Bronchial epithelial cell (primary cell): Measurements from ENCODE around the gene PPP6R2. TPM values are rescaled to one million over a fixed set of nuclear protein-coding genes. Genes with fewer than 3 reads are reported as not detected.

Experiments used
- DNase-seq: peaks from one replicate; pipeline ENCODE4 v3.0.0-alpha.2; 2010; ENCODE audit warnings: low read depth
- FAIRE-seq: peaks from 2 replicates; lab custom pipeline; 2011; peaks lifted over from hg19 to GRCh38; lab: Jason Lieb, UNC
- H3K27me3 ChIP-seq: 2 replicates; pipeline ENCODE4 v1.5.1; 2011; ENCODE audit warnings: low read length; ENCODE audit not compliant: control insufficient read depth, insufficient read depth
- H3K36me3 ChIP-seq: 2 replicates; pipeline ENCODE4 v1.5.1; 2011; ENCODE audit warnings: low read length; ENCODE audit not compliant: control insufficient read depth, insufficient read depth
- H3K4me3 ChIP-seq: 2 replicates; pipeline ENCODE4 v1.5.1; 2011; ENCODE audit warnings: mild to moderate bottlenecking, low read depth, low read length, control low read depth
- total RNA-seq: library from RNA; depleted of rRNA; stranded (reverse); fragments of >200 nt; gene quantifications from 2 replicates; pipeline ENCODE4 v1.2.1, GENCODE V29; 2014
- TF ChIP-seq, protein P1 (sequence below): IDR thresholded peaks from 2 replicates; pipeline ENCODE4 v1.5.1; 2011; ENCODE audit warnings: mild to moderate bottlenecking, moderate library complexity, low read length, control low read depth, inconsistent platforms; ENCODE audit not compliant: insufficient read depth, severe bottlenecking

The PPP6R2 gene
- total RNA-seq, 1 donor from 2014 or later = 50.5 TPM

DNA sequence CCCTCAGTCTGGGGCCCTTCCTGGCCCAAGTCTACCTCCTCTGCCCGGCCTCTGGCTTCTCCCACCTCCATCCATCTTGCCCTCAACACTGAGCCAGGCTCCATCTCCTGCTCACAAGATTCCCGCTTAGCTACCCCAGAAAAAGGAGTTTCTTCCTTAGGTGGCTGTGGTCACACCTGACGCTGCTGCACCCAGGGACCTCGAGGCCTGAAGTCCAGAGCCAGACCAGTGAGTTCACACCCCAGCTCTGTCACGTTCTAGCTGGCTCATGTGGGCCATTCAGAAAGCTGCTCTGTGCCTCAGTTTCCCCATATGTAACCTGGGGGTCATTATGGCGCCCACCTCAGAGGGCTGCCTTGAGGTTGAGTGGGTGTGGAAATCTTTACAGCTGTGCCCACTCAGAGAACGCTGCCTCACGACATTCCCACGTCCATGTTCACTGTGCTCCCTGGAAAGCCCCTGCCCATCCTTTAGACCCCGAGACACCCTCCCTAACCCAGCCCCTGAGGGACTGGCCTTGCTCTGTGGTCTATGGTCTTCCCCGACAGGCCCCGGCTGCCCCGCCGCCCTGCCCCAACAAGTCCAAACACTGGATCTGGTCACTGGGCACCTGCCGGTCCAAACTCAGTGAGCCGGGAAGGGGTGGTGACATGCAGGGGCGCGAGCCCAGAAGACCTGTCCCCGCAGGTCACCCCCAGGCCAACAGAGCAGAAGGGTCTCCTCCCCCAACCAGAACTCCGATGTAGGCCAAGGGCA, 45.4 kb upstream of the PPP6R2 start:
- no peak overlapping the region for H3K4me3 ChIP-seq
- no peak for FAIRE-seq

DNA sequence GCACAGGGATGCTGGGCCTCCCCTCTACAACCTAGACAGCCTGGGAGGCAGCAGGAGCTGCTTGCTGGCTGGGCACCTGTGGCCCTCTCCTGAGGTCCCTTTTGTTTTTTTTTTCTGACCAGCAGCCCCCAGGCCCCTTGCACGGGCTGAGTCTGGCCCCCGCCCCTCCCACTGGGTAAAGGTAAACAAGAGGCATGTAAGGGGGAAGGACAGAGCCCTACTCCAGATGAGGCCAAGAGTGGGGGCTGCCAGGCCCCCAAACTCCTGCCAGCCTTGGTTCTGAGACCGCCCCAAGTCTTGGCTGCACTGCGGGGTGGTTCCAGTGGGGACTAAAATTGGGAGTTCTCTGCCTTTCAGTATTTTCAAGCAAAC, 44.9 kb upstream of the PPP6R2 start:
- FAIRE-seq = no peak
- DNase-seq = no peak
- Histone ChIP-seq H3K4me3 (no peak overlapping the region), H3K27me3 (no peaks in the 10 kb centered on the region), H3K36me3 (peaks cover 24% of the 10 kb centered on the region)
- TF ChIP-seq, protein P1, sequence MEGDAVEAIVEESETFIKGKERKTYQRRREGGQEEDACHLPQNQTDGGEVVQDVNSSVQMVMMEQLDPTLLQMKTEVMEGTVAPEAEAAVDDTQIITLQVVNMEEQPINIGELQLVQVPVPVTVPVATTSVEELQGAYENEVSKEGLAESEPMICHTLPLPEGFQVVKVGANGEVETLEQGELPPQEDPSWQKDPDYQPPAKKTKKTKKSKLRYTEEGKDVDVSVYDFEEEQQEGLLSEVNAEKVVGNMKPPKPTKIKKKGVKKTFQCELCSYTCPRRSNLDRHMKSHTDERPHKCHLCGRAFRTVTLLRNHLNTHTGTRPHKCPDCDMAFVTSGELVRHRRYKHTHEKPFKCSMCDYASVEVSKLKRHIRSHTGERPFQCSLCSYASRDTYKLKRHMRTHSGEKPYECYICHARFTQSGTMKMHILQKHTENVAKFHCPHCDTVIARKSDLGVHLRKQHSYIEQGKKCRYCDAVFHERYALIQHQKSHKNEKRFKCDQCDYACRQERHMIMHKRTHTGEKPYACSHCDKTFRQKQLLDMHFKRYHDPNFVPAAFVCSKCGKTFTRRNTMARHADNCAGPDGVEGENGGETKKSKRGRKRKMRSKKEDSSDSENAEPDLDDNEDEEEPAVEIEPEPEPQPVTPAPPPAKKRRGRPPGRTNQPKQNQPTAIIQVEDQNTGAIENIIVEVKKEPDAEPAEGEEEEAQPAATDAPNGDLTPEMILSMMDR = no peak

More for the DNA sequence above, 45.4 kb upstream of the PPP6R2 start:
- Histone ChIP-seq H3K27me3 (no peaks in the 10 kb centered on the region), H3K36me3 (peaks cover 23% of the 10 kb centered on the region)
- TF ChIP-seq, protein P1 = no peak
- DNase-seq = no peak

- Histone ChIP-seq H3K36me3 (peaks cover 25% of the 10 kb centered on the region), H3K27me3 (no peaks in the 10 kb centered on the region), H3K4me3 (peak overlapping the region; percentile 19)
- TF ChIP-seq, protein P1 = no peak
- FAIRE-seq (no peak), DNase-seq (no peak)
Observed at GRCh38 chr22:50298937-50299784, 44.0 kb upstream of the PPP6R2 start.

DNA sequence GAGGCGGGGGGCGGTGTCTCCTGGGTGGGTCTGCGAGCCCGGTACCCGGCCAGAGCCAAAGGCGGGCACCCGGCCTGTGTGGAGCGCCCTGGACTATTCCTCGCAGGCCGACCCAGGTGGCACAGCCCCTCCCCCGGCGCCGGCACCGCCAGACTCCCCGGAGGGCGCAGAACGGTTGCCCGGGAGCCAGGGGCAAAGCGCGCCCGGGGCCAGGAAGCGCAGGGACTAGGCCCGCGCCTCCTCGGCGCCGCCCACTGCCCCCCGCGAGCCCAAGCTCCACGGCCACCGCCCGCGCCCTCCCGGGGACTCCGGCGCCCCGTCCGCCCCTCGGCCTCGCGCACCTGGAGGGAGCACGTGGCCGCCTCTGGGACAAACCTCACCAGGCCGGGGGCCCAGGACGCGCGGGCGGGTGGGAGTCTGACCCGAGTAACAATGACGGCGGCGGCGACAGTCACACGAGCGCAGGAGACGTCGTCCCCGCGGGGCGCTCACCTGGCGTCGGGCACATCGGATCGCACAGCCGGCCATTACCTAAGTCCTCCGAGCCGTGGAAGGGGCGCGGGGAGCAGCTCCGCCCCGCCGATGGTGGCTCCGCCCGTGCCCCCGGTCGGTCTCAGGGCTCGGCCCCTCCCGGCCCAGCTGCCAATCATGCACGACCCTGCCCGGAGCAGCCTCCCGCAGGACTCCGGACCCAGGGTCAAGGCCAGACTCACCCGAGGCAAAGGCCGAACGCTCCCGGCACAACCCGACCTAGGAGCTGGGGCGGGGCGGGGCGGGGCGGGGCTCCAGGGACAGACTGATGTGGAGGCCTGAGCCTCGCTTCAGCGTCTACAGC, 43.1 kb upstream of the PPP6R2 start:
- FAIRE-seq (no peak), DNase-seq (no peak)
- no peaks in the 10 kb centered on the region for H3K27me3 ChIP-seq
- H3K36me3 ChIP-seq = peaks cover 28% of the 10 kb centered on the region
- TF ChIP-seq, protein P1 = no peak
- peak overlapping the region; percentile 24 for H3K4me3 ChIP-seq

- FAIRE-seq (no peak), DNase-seq (no peak)
- TF ChIP-seq, protein P1 = no peak
- H3K36me3 ChIP-seq = peaks cover 28% of the 10 kb centered on the region
- H3K27me3 ChIP-seq = no peaks in the 10 kb centered on the region
- H3K4me3 ChIP-seq = no peak overlapping the region
Observed at GRCh38 chr22:50300620-50301257, 42.4 kb upstream of the PPP6R2 start.
